K562 (cell line): ENCODE results near the gene RASD1. TPM values are rescaled to one million over a fixed set of nuclear protein-coding genes. Genes with fewer than 3 reads are reported as not detected.

Source experiments
- CC2D1A ChIP-seq: fragments of 450-650 bp; IDR thresholded peaks from 2 replicates; pipeline ENCODE4 v1.6.1; 2017; ENCODE audit warnings: mild to moderate bottlenecking
- ELF2 ChIP-seq: fragments of 250-450 bp; sonication (Bioruptor Pico); IDR thresholded peaks from 2 replicates; pipeline ENCODE4 v1.5.0; 2021; ENCODE audit warnings: mild to moderate bottlenecking
- FOXK2 ChIP-seq, 2 experiments: fragments of 450-650 bp; IDR thresholded peaks in 1 of 2; conservative IDR thresholded peaks in 1 of 2; 2 replicates each; pipeline ENCODE4 v1.6.1; 2016; ENCODE audit warnings: low read depth in 2 of 2, mild to moderate bottlenecking in 1 of 2
- polyA plus RNA-seq, 8 experiments: library from polyadenylated mRNA; depleted of rRNA in 4 of 8; stranded (reverse) in 5 of 8; unstranded in 3 of 8; fragments of >200 nt; fragmentation: Nextera tagmentation in 2 of 8; fragmentation: Illumina TruSeq in 1 of 8; extraction: Ambion mirVana in 2 of 8; extraction: Trizol in 1 of 8; gene quantifications; 2 replicates each; pipeline versions ENCODE4 v1.2.1 to v1.2.3, GENCODE V29; 2011 to 2014; ENCODE audit warnings: inconsistent platforms in 1 of 8, missing spikeins in 1 of 8
- total RNA-seq, 7 experiments: library from RNA; depleted of rRNA in 6 of 7; stranded (reverse); fragments of >200 nt in 6 of 7; fragmentation: Illumina TruSeq in 2 of 7; extraction: Trizol in 2 of 7; gene quantifications; 2 replicates each; pipeline versions ENCODE4 v1.2.1 to v1.2.3, GENCODE V29; 2011 to 2021; ENCODE audit warnings: low replicate concordance in 1 of 7
- TF ChIP-seq, protein P1 (sequence below), 2 experiments: fragments of 450-650 bp; IDR thresholded peaks; 2 replicates each; pipeline ENCODE4 v1.6.1; 2016; ENCODE audit warnings: mild to moderate bottlenecking in 2 of 2, borderline replicate concordance in 1 of 2, low read depth in 1 of 2, moderate library complexity in 1 of 2

The RASD1 gene
- total and polyA plus RNA-seq, 9 of the 15 experiments (the other 6 are each of a cell fraction or from before 2014, with no cell fraction given) = 0.11 TPM; not detected in 8

GRCh38 chr17:17519886-17520285, 23.7 kb upstream of the RASD1 start (continued):
- TF ChIP-seq, protein P1, sequence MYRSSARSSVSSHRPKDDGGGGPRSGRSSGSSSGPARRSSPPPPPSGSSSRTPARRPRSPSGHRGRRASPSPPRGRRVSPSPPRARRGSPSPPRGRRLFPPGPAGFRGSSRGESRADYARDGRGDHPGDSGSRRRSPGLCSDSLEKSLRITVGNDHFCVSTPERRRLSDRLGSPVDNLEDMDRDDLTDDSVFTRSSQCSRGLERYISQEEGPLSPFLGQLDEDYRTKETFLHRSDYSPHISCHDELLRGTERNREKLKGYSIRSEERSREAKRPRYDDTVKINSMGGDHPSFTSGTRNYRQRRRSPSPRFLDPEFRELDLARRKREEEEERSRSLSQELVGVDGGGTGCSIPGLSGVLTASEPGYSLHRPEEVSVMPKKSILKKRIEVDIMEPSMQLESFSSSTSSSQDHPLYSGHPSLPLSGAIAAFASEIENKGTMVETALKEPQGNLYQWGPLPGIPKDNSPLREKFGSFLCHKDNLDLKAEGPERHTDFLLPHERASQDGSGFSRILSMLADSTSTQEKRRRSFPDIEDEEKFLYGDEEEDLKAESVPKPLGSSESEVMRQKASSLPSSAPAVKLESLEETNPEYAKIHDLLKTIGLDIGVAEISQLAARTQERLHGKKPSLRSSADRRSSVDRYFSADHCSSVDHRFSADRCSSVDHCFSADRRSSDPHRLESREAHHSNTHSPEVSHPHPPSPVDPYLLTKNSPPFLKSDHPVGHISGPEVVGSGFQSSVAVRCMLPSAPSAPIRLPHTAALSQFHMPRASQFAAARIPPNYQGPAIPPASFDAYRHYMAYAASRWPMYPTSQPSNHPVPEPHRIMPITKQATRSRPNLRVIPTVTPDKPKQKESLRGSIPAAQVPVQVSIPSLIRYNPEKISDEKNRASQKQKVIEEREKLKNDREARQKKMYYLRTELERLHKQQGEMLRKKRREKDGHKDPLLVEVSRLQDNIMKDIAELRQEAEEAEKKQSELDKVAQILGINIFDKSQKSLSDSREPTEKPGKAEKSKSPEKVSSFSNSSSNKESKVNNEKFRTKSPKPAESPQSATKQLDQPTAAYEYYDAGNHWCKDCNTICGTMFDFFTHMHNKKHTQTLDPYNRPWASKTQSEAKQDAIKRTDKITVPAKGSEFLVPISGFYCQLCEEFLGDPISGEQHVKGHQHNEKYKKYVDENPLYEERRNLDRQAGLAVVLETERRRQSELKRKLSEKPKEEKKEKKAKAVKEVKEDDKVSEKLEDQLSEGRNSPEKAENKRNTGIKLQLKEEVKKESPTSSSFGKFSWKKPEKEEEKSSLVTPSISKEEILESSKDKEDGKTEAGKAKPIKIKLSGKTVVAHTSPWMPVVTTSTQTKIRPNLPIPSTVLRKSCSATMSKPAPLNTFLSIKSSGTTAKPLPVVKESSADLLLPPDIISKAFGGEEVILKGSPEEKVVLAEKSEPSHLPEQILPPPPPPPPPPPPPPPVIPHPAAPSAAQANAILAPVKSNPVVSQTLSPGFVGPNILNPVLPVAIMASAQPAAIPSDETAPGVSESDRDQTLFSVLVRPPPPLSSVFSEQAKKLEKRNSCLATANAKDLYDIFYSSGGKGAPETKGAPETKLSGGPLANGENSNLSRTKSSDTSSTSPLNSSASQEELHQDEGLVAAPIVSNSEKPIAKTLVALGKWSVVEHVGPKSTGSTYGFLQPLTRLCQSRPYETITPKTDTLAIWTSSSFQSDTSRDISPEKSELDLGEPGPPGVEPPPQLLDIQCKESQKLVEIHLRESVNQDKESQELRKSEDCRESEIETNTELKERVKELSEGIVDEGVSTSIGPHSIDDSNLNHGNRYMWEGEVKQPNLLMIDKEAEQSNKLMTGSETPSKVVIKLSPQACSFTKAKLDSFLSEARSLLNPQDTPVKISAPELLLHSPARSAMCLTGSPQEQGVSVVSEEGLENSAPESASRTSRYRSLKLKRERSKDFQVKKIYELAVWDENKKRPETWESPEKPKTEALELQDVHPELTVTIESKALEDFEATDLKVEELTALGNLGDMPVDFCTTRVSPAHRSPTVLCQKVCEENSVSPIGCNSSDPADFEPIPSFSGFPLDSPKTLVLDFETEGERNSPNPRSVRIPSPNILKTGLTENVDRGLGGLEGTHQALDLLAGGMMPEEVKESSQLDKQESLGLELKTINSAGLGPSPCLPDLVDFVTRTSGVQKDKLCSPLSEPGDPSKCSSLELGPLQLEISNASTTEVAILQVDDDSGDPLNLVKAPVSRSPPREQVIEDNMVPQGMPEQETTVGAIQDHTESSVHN (IDR thresholded peaks at IDR 0.05; ENCODE audit: borderline replicate concordance in 1 of 2, low read depth in 1 of 2) = no peak
- TF ChIP-seq CC2D1A = no peak
- no peak for TF ChIP-seq ELF2 (CRISPR knock-in tag)
- no peak for TF ChIP-seq FOXK2 (conservative IDR thresholded peaks at IDR 0.05 in 1 of 2, IDR thresholded peaks at IDR 0.05 in 1 of 2; ENCODE audit: low read depth in 2 of 2)
